Esophagus muscularis mucosa (tissue), 4 donors: ENCODE results near the gene PNMA5. TPM values are rescaled to one million over a fixed set of nuclear protein-coding genes. Genes with fewer than 3 reads are reported as not detected.

Experiments used
- DNase-seq: peaks from one replicate; pipeline ENCODE4 v3.0.0-alpha.2; 2017; ENCODE audit errors: extremely low spot score
- H3K27ac ChIP-seq, 4 donors: fragments of 200-600 bp; sonication (generic); replicated peaks in 1 of 4; 1 replicate in 3 of 4; 2 replicates in 1 of 4; pipeline ENCODE4 v1.5.1; 2016 to 2019; ENCODE audit warnings: mild to moderate bottlenecking in 1 of 4
- H3K27me3 ChIP-seq, 4 donors: fragments of 200-600 bp; sonication (generic); one replicate each; pipeline versions ENCODE4 v1.5.1 to v1.6.0; 2016 to 2019
- H3K36me3 ChIP-seq, 4 donors: fragments of 200-600 bp; sonication (generic); one replicate each; pipeline ENCODE4 v1.5.1; 2016 to 2019
- H3K4me1 ChIP-seq, 4 donors: fragments of 200-600 bp; sonication (generic); one replicate each; pipeline ENCODE4 v1.5.1; 2016 to 2019
- H3K4me3 ChIP-seq, 4 donors: fragments of 200-600 bp; sonication (generic); 1 replicate in 2 of 4; 2 replicates in 2 of 4; pipeline ENCODE4 v1.5.1; 2016 to 2019; ENCODE audit warnings: mild to moderate bottlenecking in 4 of 4, moderate library complexity in 1 of 4
- H3K9me3 ChIP-seq, 4 donors: fragments of 200-600 bp; sonication (generic); 1 replicate in 3 of 4; 2 replicates in 1 of 4; pipeline ENCODE4 v1.5.1; 2016 to 2019
- EP300 ChIP-seq: sonication (generic); formaldehyde crosslinking; IDR thresholded peaks from one replicate; pipeline ENCODE4 v1.6.1; 2017; ENCODE audit warnings: antibody characterized with exemption
- POLR2A ChIP-seq: fragments of 450-650 bp; IDR thresholded peaks from one replicate; pipeline ENCODE4 v1.6.1; 2017; ENCODE audit warnings: antibody characterized with exemption, moderate library complexity, mild to moderate bottlenecking, low read depth
- POLR2AphosphoS5 ChIP-seq, 2 donors: sonication (generic); formaldehyde crosslinking; IDR thresholded peaks; one replicate each; pipeline ENCODE4 v1.6.1; 2017; ENCODE audit warnings: antibody characterized with exemption in 2 of 2
- WGBS: methylation state at CpG from one replicate; pipeline ENCODE4 v1.1.5; 2018; 5-methylcytosine and 5-hydroxymethylcytosine counted together
- intact Hi-C: fragments of 100-400 bp; cut with DNase I; formaldehyde crosslinking; loops from one replicate; pipeline ENCODE4 v1.15.1; 2023
- total RNA-seq, 4 donors: library from RNA; depleted of rRNA; stranded (reverse); fragments of >200 nt; gene quantifications; one replicate each; pipeline versions ENCODE4 v1.1.0 to v1.2.1, GENCODE V29; 2016
- TF ChIP-seq, protein P1 (sequence below), 3 experiments: fragments of 200-600 bp in 2 of 3; fragments of 450-650 bp in 1 of 3; sonication (generic) in 2 of 3; IDR thresholded peaks; one replicate each; pipeline ENCODE4 v1.5.1; 2017 to 2019; ENCODE audit warnings: antibody characterized with exemption in 3 of 3, mild to moderate bottlenecking in 2 of 3, moderate library complexity in 1 of 3

PNMA5 gene
- total RNA-seq, 4 donors from 2014 or later: not detected

DNA sequence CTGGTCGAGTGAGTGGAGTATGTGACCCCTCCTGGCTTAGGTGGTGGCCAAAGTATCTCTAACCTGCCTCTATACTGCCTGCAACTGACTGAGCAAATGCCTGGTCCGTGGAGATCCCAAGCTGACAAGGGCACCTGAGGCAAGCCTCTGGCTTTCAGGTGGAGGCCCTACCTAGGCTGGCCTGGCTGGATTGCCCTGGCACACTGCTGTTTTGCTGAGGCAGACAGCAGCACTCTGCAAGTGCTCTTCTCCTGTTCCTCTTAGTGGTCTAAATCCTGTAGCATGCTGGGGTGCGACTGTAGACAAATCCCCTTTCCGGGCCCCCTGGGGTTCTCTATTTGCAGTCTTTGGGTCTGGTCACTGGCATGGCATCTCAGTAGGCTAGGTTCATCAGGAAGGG is 44.8 kb downstream of the PNMA5 start:
- H3K27ac ChIP-seq: no peak overlapping the region
- TF ChIP-seq POLR2A (no peak), POLR2AphosphoS5 (IDR thresholded peaks at IDR 0.05) (no peak), EP300 (no peak)
- TF ChIP-seq, protein P1, sequence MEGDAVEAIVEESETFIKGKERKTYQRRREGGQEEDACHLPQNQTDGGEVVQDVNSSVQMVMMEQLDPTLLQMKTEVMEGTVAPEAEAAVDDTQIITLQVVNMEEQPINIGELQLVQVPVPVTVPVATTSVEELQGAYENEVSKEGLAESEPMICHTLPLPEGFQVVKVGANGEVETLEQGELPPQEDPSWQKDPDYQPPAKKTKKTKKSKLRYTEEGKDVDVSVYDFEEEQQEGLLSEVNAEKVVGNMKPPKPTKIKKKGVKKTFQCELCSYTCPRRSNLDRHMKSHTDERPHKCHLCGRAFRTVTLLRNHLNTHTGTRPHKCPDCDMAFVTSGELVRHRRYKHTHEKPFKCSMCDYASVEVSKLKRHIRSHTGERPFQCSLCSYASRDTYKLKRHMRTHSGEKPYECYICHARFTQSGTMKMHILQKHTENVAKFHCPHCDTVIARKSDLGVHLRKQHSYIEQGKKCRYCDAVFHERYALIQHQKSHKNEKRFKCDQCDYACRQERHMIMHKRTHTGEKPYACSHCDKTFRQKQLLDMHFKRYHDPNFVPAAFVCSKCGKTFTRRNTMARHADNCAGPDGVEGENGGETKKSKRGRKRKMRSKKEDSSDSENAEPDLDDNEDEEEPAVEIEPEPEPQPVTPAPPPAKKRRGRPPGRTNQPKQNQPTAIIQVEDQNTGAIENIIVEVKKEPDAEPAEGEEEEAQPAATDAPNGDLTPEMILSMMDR (IDR thresholded peaks at IDR 0.05): no peak
- no peak for DNase-seq
- H3K4me3 ChIP-seq: no peak overlapping the region
- H3K36me3 ChIP-seq: peaks cover 0 to 8% (median 2%) of the 10 kb centered on the region in 4 donors
- intact Hi-C loops: no loop called here
- H3K9me3 ChIP-seq: no peaks in the 10 kb centered on the region
- no peaks in the 10 kb centered on the region for H3K4me1 ChIP-seq
- no peaks in the 10 kb centered on the region for H3K27me3 ChIP-seq
- WGBS: 68% methylated on average over 4 of the region's 4 CpGs

DNA sequence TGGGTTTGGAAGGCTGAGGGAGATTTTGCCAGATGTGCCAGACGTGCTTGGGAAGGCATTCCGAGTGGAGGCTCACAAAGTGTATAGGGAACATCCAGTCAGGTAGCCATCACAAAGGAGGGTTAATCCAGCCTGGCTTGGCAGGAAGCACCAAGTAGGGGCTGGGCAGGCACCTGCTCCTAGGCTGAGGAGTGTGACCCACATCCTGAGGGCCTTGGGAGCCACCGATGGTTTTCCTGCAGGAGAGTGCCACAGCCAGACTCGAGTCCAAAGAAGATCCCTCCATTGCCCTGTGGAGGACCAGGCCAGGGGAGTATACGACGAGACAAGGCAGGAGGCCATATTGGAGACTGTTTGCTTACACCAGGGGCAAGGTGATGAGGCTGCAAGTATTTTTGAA is 47.2 kb downstream of the PNMA5 start:
- intact Hi-C loops: no loop called here
- H3K27ac ChIP-seq: no peak overlapping the region
- TF ChIP-seq POLR2AphosphoS5 (IDR thresholded peaks at IDR 0.05) (no peak), POLR2A (no peak), EP300 (no peak)
- TF ChIP-seq, protein P1 (IDR thresholded peaks at IDR 0.05): no peak
- peaks cover 0 to 8% (median 7%) of the 10 kb centered on the region in 4 donors for H3K4me1 ChIP-seq
- DNase-seq: no peak
- 84% methylated on average over 6 of the region's 6 CpGs for WGBS
- no peaks in the 10 kb centered on the region for H3K27me3 ChIP-seq
- no peak overlapping the region for H3K4me3 ChIP-seq
- H3K9me3 ChIP-seq: no peaks in the 10 kb centered on the region
- peaks cover 0 to 8% (median 2%) of the 10 kb centered on the region in 4 donors for H3K36me3 ChIP-seq

DNA sequence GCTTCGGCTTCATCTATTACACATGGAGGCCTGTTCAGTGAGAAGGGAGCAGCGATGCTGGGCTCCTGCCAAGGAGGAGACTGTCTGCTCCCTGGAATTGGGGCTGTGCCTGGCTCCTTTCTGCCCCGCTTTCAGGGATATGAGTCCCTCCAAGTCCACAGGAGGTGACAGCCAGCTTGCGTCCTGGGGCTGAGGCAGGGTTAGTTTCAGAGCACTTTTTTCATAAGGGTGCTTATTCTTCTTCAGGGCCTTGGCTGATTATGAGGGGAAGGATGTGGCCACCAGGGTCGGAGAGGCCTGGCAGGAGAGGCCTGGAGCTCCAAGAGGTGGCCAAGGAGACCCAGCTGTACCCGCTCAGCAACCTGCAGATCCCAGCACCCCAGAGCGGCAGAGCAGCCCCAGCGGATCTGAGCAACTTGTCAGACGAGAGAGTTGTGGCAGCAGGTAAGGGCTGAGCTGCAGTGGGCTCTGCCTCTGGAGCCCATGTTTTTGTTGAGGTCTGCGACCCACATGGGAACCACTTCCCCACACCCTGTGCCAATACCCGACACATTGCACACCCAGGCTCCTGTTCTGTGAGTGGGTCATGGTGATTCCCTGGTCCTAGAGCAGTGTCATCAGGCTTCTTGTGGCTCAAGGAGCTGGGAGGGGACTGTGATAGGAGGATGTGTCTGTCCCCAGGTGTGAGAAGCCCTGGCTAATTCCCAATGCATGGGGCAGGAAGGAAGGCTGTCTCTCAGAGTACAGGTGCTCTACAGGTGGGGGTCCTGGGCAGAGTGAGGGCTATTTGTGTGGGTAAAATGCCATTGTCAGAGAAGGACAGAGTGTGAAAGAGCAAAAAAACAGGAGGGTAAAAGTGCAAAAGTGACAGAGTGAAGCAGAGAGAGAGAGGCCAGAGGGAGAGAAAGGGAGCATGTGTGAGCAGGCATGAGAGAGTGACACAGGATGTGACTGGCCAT is 48.6 kb downstream of the PNMA5 start:
- no peak for TF ChIP-seq EP300
- TF ChIP-seq, protein P1 (IDR thresholded peaks at IDR 0.05): no peak
- TF ChIP-seq POLR2A: no peak
- TF ChIP-seq POLR2AphosphoS5 (IDR thresholded peaks at IDR 0.05): no peak
- Histone ChIP-seq H3K27ac (no peak overlapping the region), H3K4me1 (peaks cover 0 to 12% (median 9%) of the 10 kb centered on the region in 4 donors), H3K36me3 (peaks cover 0 to 8% (median 2%) of the 10 kb centered on the region in 4 donors), H3K4me3 (no peak overlapping the region), H3K9me3 (no peaks in the 10 kb centered on the region), H3K27me3 (no peaks in the 10 kb centered on the region)
- DNase-seq: no peak
- intact Hi-C loops: no loop called here
- WGBS: 92% methylated on average over 6 of the region's 11 CpGs

DNA sequence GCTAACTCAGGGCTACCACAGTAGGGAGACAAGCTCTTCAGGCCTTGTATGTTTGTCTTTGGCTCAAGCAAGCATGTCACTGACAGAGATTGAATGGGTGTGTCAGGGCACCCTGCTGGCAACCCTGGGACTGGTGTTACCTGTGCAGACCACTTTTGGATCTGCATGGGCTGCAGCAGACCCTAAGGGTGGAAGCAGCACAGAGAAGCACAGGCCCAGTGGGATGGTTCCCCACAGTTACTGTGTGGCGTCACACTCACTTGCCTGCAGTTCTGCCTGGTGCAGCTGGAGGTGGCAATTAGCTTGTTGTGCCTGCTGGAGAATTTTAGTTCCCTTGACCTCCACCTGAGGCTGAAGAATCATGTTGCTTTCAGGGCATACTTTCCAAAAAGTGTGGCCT is 50.1 kb downstream of the PNMA5 start:
- Histone ChIP-seq H3K4me3 (no peak overlapping the region), H3K9me3 (no peaks in the 10 kb centered on the region), H3K27ac (no peak overlapping the region), H3K27me3 (no peaks in the 10 kb centered on the region), H3K36me3 (peaks cover 0 to 5% (median 2%) of the 10 kb centered on the region in 4 donors), H3K4me1 (peaks cover 0 to 12% (median 9%) of the 10 kb centered on the region in 4 donors)
- WGBS: no CpG with 5 or more reads among the region's 1 CpG
- DNase-seq: no peak
- TF ChIP-seq POLR2AphosphoS5 (IDR thresholded peaks at IDR 0.05): no peak
- TF ChIP-seq, protein P1 (IDR thresholded peaks at IDR 0.05): no peak
- no peak for TF ChIP-seq EP300
- TF ChIP-seq POLR2A: no peak
- intact Hi-C loops: no loop called here
